Fibroblast of mammary gland (primary cell): ENCODE measurements around the gene SLC5A10.
"Not testable (repeated sequence)": the region's sequence is repeated elsewhere in the genome, so short reads cannot be mapped to it uniquely, and the experiment has no call there.

Source experiments
- DNase-seq: peaks from one replicate; pipeline ENCODE4 v3.0.0-alpha.2; 2010; ENCODE audit warnings: low read depth
- H3K4me3 ChIP-seq: 2 replicates; pipeline ENCODE4 v1.5.1; 2011; ENCODE audit warnings: low read depth, mild to moderate bottlenecking, low read length, moderate library complexity; ENCODE audit not compliant: control insufficient read depth

SLC5A10 gene

DNA sequence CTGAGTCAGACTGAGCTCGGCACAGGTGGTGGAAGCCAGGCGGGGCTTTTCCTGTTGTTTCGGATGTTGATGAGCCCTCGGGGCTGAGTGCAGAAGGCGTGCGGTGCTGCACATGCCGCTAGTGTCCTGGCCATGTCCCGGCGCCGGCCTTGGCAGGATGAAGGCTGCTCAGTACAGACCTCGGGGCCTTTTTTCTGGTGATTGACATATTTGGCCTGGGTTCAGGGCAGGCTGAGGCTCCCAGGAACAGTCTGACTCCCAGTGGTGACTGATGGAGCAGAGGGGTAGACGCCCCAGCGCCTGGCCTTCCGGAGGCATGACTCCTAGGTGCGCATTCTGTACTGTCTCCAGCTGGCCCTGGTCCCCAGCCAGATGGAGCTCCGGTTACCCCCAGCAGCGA, 86.0 kb downstream of the SLC5A10 start:
- DNase-seq, H3K4me3 ChIP-seq: not testable (repeated sequence)

DNA sequence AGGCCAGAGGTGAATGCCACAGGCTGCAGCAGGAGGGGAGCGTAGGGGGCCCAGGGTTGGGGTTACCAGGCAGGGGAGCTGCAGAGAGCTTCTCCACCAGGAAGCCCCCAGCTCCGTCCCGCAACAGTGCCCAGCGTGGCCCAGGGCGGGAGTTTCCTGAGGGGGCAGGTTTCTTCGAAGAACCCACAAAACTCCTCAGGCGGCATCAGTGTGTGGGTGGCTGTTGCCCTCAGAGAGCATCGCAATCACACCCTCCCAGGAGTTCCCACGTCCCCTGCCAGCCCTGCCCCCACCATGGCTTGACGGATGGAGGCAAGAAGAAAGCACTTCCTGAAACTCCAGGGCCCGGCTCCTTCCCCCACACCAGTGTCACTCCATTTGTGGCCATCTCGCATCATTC, 86.8 kb downstream of the SLC5A10 start:
- DNase-seq, H3K4me3 ChIP-seq: not testable (repeated sequence)

GRCh38 chr17:19040350-19040749, 88.4 kb downstream of the SLC5A10 start:
- DNase-seq, H3K4me3 ChIP-seq: not testable (repeated sequence)

DNA sequence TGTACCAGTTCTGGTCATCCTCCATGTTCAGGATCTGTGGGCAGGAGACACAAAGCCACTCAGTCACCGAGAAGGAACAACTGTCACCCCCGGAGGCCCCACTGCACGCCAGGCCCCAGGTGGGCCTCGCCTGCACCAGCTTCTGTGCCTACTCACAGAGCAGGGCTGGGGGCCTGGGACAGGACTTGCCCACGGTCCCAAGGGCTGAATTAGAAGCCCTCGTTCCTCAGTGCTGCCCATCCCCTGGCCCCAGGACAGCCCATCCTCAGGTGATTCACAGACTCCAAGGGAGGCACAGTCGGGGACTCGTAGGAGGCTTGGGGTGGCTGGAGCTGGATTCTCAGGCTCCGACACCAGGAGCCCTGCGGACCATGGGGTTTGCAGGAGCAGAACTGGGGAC, 89.9 kb downstream of the SLC5A10 start:
- DNase-seq, H3K4me3 ChIP-seq: not testable (repeated sequence)

DNA sequence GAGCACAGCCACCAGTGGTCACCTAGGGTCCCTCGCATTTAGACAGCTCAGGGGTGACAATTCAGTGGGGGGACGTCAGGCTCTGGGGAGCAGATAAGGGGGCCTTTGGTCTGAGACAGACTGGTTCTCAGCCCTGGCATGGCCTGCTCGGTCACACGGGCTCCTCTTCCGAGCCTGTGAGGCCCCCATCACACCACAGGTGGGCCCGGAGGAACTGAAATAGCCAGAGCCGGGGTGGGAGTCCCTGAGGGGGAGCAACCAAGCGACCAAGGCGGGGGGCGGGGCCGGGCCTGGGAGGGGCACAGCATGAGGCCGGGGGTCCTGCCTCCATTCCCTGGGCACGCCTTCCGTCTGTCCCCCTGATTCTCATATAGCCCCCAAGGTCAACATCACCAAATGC, 90.4 kb downstream of the SLC5A10 start:
- DNase-seq, result not testable (repeated sequence)

GRCh38 chr17:19043032-19043431, 91.1 kb downstream of the SLC5A10 start:
- DNase-seq, H3K4me3 ChIP-seq: not testable (repeated sequence)

More for the DNA sequence above, 90.4 kb downstream of the SLC5A10 start:
- H3K4me3 ChIP-seq, result not testable (repeated sequence)

GRCh38 chr17:19044643-19045042, 92.7 kb downstream of the SLC5A10 start:
- not testable (repeated sequence) for DNase-seq, H3K4me3 ChIP-seq

DNA sequence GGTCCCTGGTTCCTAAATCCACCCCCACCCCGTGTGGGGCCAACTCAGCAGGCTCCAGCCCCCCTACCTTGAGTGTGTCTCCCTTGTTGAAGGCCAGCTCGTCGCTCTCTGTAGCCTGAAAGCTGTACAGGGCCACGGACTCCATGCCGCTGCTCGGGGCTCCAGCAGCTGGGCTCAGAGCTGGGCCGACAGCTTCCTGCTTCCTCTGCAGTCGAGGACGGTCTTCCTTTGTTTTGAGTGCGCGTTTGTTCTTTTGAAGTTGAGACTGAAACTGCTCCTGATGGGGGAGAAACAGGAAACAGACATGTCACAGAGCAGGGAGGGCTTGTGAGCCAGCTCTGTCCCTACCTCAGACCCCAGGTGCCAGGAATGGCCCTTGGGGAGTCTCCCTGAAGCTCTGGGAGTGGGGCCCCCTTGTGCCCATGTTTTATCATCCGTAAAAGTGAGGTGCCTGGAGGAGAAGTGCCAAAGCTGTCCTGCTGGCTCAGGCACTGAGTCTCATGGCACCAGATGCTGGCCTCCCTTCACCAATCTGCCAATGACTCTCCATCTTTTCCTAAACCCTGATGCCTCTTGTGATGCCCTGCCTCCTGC, 94.9 kb downstream of the SLC5A10 start, which contains the start of gene GRAP:
TSS of gene GRAP (minus strand) at position 176 of the 594 bp plus-strand sequence. CDS start at position 145, 31 bp downstream.
- DNase-seq, H3K4me3 ChIP-seq: not testable (repeated sequence)

DNA sequence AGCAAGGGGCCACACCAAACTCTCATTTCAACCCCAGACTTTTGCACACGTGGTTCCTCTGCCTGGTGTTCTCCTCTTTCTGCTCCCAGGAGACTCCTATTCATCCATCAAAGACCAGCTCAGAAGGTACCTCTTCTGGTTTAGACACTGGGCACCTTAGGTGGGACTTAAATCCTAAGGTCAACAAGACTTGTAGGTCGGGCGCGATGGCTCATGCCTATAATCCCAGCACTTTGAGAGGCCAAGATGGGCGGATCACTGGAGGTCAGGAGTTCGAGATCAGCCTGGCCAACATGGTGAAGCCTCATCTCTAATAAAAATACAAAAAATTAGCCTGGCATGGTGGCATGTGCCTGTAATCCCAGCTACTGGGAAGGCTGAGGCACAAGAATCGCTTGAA, 95.5 kb downstream of the SLC5A10 start:
- H3K4me3 ChIP-seq, DNase-seq: not testable (repeated sequence)

- not testable (repeated sequence) for DNase-seq, H3K4me3 ChIP-seq
These were observed 96.9 kb downstream of the SLC5A10 start for GRCh38 chr17:19048826-19049225.

GRCh38 chr17:19055447-19055846, 103.5 kb downstream of the SLC5A10 start:
- DNase-seq, result not testable (repeated sequence)

DNA sequence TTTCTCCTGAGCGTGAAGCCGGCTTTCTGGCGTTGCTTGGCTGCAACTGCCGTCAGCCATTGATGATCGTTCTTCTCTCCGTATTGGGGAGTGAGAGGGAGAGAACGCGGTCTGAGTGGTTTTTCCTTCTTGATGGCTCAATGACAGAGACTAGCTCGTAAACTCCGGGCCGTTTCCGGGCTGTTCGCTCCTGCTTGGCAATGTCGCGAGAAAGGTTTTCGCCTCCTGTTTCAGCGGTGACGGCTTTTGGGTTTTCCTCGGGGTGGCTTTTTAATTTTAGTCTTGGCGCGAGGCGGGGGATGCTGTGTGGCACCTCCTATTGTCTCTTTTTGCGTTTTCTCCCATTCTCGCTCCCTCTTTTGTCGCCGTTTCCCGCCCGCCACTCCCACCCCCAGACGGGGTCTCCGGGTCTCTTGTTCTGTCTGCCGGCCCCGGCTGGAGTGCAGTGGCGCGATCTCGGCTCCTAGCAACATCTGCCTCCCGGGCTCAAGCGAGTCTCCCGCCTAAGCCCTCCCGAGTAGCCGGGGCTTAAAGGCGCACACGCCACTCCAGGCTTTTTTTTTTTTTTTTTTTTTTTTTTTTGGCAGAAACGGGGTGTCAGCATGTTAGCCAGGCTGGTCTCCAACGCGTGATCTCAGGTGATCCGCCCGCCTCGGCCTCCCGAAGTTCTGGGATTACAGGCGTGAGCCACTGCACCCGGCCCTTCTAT, 110.2 kb downstream of the SLC5A10 start:
- not testable (repeated sequence) for H3K4me3 ChIP-seq, DNase-seq

More at GRCh38 chr17:19055447-19055846, 103.5 kb downstream of the SLC5A10 start:
- not testable (repeated sequence) for H3K4me3 ChIP-seq

- DNase-seq, H3K4me3 ChIP-seq: not testable (repeated sequence)
These were observed 110.9 kb downstream of the SLC5A10 start for GRCh38 chr17:19062718-19063325.

DNA sequence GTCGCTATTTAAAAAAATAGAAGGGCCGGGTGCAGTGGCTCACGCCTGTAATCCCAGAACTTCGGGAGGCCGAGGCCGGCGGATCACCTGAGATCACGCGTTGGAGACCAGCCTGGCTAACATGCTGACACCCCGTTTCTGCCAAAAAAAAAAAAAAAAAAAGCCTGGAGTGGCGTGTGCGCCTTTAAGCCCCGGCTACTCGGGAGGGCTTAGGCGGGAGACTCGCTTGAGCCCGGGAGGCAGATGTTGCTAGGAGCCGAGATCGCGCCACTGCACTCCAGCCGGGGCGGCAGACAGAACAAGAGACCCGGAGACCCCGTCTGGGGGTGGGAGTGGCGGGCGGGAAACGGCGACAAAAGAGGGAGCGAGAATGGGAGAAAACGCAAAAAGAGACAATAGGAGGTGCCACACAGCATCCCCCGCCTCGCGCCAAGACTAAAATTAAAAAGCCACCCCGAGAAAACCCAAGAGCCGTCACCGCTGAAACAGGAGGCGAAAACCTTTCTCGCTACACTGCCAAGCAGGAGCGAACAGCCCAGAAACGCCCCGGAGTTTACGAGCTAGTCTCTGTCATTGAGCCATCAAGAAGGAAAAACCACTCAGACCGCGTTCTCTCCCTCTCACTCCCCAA, 111.5 kb downstream of the SLC5A10 start:
- DNase-seq, H3K4me3 ChIP-seq: not testable (repeated sequence)

- not testable (repeated sequence) for DNase-seq, H3K4me3 ChIP-seq
These were observed 112.4 kb downstream of the SLC5A10 start for GRCh38 chr17:19064378-19064777.

DNA sequence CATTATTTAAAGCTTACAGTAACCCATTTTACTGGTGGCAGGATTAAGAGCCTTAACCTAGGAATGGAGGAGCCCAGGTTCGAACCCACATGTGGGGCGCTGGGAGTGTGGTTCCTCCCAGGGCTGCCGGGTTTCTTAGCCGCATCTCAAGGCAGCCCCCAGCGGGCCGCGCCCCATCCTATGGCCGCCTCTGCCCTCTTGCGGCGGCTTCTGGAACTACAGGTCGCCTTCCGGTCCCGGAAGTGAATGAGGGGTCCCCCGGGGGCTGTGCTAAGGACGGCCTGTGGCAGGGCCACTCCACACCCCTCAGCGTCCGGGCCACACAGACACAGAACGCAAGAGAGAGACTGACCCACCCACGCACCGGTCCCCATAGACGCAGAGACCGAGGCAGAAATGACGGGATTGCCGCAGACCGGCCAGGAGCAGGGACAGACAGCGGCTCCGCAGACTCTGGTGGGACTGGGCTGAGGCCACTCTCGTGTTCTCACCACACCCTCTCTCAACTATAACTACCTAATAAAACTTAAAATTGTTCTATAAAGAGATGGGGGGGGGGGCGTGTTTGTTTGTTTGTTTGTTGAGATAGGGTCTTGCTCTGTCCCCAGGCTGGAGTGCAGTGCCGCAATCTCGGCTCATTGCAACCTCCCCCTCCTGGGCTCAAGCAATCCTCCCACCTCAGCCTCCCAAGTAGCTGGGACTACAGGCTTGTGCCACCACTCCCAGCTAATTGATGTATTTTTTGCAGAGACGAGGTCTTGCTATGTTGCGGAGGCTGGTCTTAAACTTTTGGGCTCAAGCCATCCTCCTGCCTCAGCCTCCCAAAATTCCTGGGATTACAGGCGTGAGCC, 118.6 kb downstream of the SLC5A10 start:
- DNase-seq, H3K4me3 ChIP-seq: not testable (repeated sequence)
